SKM-1 (cell line): ENCODE measurements around the gene LGALS8.

Experiments used
- DNase-seq: peaks from one replicate; lab custom pipeline; 2025; ENCODE audit not compliant: unreplicated experiment; lab: John Stamatoyannopoulos, UW

LGALS8 gene

GRCh38 chr1:236509203-236509602 lies 14.6 kb upstream of the LGALS8 start:
- no peak for DNase-seq

- no peak for DNase-seq
Measured at GRCh38 chr1:236509647-236510401, 14.0 kb upstream of the LGALS8 start.

GRCh38 chr1:236511735-236512418 lies 11.9 kb upstream of the LGALS8 start:
- DNase-seq, result no peak

GRCh38 chr1:236514703-236515442 lies 8.9 kb upstream of the LGALS8 start:
- no peak for DNase-seq

GRCh38 chr1:236515443-236515958 lies 8.3 kb upstream of the LGALS8 start:
- no peak for DNase-seq

- no peak for DNase-seq
Measured at GRCh38 chr1:236516929-236517704, 6.7 kb upstream of the LGALS8 start.

- DNase-seq, result no peak
Measured at GRCh38 chr1:236518322-236518721, 5.5 kb upstream of the LGALS8 start.

- no peak for DNase-seq
Measured at GRCh38 chr1:236520445-236521005, 3.3 kb upstream of the LGALS8 start.

- no peak for DNase-seq
Measured at GRCh38 chr1:236522937-236523703, 662 bp upstream of the LGALS8 start.

- peak; percentile 92 for DNase-seq
Measured at GRCh38 chr1:236524142-236524894, 536 bp downstream of the LGALS8 start.

GRCh38 chr1:236524895-236525184 lies 1.1 kb downstream of the LGALS8 start:
- peak; percentile 92 for DNase-seq

GRCh38 chr1:236526079-236526478 lies 2.3 kb downstream of the LGALS8 start:
- DNase-seq, result no peak

GRCh38 chr1:236530286-236530685 lies 6.5 kb downstream of the LGALS8 start:
- no peak for DNase-seq

- DNase-seq, result no peak
Measured at GRCh38 chr1:236530959-236531358, 7.2 kb downstream of the LGALS8 start.

- no peak for DNase-seq
Measured at GRCh38 chr1:236532850-236533249, 9.1 kb downstream of the LGALS8 start.

GRCh38 chr1:236534151-236534651 lies 10.4 kb downstream of the LGALS8 start:
- no peak for DNase-seq

GRCh38 chr1:236535190-236535589 lies 11.4 kb downstream of the LGALS8 start:
- DNase-seq, result no peak

GRCh38 chr1:236535662-236536161 lies 11.9 kb downstream of the LGALS8 start:
- DNase-seq, result no peak

- no peak for DNase-seq
Measured at GRCh38 chr1:236536540-236536939, 12.8 kb downstream of the LGALS8 start.
